HepG2 (cell line): ENCODE results near the gene INO80E. TPM values are rescaled to one million over a fixed set of nuclear protein-coding genes. Genes with fewer than 3 reads are reported as not detected.

Experiments
- ARNTL ChIP-seq: sonication (generic); formaldehyde crosslinking; IDR thresholded peaks from 2 replicates; pipeline ENCODE4 v1.4.0; 2020; ENCODE audit warnings: mild to moderate bottlenecking, missing genetic modification reagents
- ATF1 ChIP-seq: IDR thresholded peaks from 2 replicates; pipeline ENCODE4 v1.6.1; 2016; ENCODE audit warnings: mild to moderate bottlenecking, control low read depth
- ATRX ChIP-seq: sonication (generic); formaldehyde crosslinking; IDR thresholded peaks from 2 replicates; pipeline ENCODE4 v1.4.0; 2020; ENCODE audit warnings: missing genetic modification reagents, borderline replicate concordance
- DPF2 ChIP-seq: sonication (generic); formaldehyde crosslinking; IDR thresholded peaks from 2 replicates; pipeline ENCODE4 v1.4.0; 2020; ENCODE audit warnings: mild to moderate bottlenecking, low read depth, missing genetic modification reagents, borderline replicate concordance
- FOXC1 ChIP-seq: sonication (generic); formaldehyde crosslinking; IDR thresholded peaks from 2 replicates; pipeline ENCODE4 v1.8.0; 2022; ENCODE audit warnings: mild to moderate bottlenecking, missing genetic modification reagents, borderline replicate concordance
- HNRNPK ChIP-seq: fragments of 200-400 bp; formaldehyde crosslinking; IDR thresholded peaks from 2 replicates; pipeline ENCODE4 v1.6.1; 2018; ENCODE audit warnings: low read length, low read depth, moderate library complexity, mild to moderate bottlenecking; ENCODE audit not compliant: poor library complexity, severe bottlenecking
- KDM3A ChIP-seq: IDR thresholded peaks from 2 replicates; pipeline ENCODE4 v1.6.1; 2018; ENCODE audit warnings: low read depth, missing compliant biosample characterization
- KLF15 ChIP-seq: sonication (generic); formaldehyde crosslinking; IDR thresholded peaks from 2 replicates; pipeline ENCODE4 v1.8.1; 2023; ENCODE audit warnings: borderline replicate concordance, mild to moderate bottlenecking, inconsistent platforms, missing genetic modification reagents, mixed read lengths
- NBN ChIP-seq: fragments of 450-650 bp; conservative IDR thresholded peaks from 2 replicates; pipeline ENCODE4 v1.6.1; 2017
- STAT5B ChIP-seq: sonication (generic); formaldehyde crosslinking; IDR thresholded peaks from 2 replicates; pipeline ENCODE4 v1.4.0; 2020; ENCODE audit warnings: missing genetic modification reagents
- TRIM24 ChIP-seq: sonication (generic); formaldehyde crosslinking; IDR thresholded peaks from 2 replicates; pipeline ENCODE4 v1.8.0; 2022; ENCODE audit warnings: mild to moderate bottlenecking, missing genetic modification reagents
- YEATS4 ChIP-seq: sonication (generic); formaldehyde crosslinking; IDR thresholded peaks from 2 replicates; pipeline ENCODE4 v1.4.0; 2020; ENCODE audit warnings: missing genetic modification reagents, borderline replicate concordance
- ZGPAT ChIP-seq: IDR thresholded peaks from 2 replicates; pipeline ENCODE4 v1.6.1; 2016; ENCODE audit warnings: mild to moderate bottlenecking
- ZNF446 ChIP-seq: sonication (generic); formaldehyde crosslinking; IDR thresholded peaks from 2 replicates; pipeline ENCODE4 v1.5.0; 2020; ENCODE audit warnings: mild to moderate bottlenecking, missing genetic modification reagents
- ZNF570 ChIP-seq: sonication (generic); formaldehyde crosslinking; IDR thresholded peaks from 2 replicates; pipeline ENCODE4 v1.4.0; 2020; ENCODE audit warnings: mild to moderate bottlenecking, missing genetic modification reagents, borderline replicate concordance
- ZNF589 ChIP-seq: sonication (generic); formaldehyde crosslinking; conservative IDR thresholded peaks from 2 replicates; pipeline ENCODE4 v1.8.0; 2022; ENCODE audit warnings: mild to moderate bottlenecking, moderate library complexity, missing genetic modification reagents
- ZNF674 ChIP-seq: sonication (generic); formaldehyde crosslinking; IDR thresholded peaks from 2 replicates; pipeline ENCODE4 v1.5.0; 2020; ENCODE audit warnings: low read depth, mild to moderate bottlenecking, missing genetic modification reagents
- ZNF709 ChIP-seq: sonication (generic); formaldehyde crosslinking; IDR thresholded peaks from 2 replicates; pipeline ENCODE4 v1.5.0; 2020; ENCODE audit warnings: mild to moderate bottlenecking, missing genetic modification reagents
- ZSCAN12 ChIP-seq: sonication (generic); formaldehyde crosslinking; IDR thresholded peaks from 2 replicates; pipeline ENCODE4 v1.9.0; 2021; ENCODE audit warnings: mild to moderate bottlenecking, missing genetic modification reagents
- polyA plus RNA-seq, 8 experiments: library from polyadenylated mRNA; depleted of rRNA in 3 of 8; stranded (reverse) in 7 of 8; unstranded in 1 of 8; fragments of >200 nt; fragmentation: Illumina TruSeq in 4 of 8; extraction: Trizol in 4 of 8; gene quantifications; 2 replicates each; pipeline versions ENCODE4 v1.2.1 to v1.2.3, GENCODE V29; 2011 to 2016; ENCODE audit warnings: low read depth in 4 of 8, missing spikeins in 1 of 8, mixed read lengths in 1 of 8; ENCODE audit not compliant: insufficient read depth in 1 of 8
- total RNA-seq, 5 experiments: library from RNA; depleted of rRNA; stranded (reverse); fragments of >200 nt; fragmentation: Illumina TruSeq; extraction: Trizol; gene quantifications; 2 replicates each; pipeline ENCODE4 v1.2.3, GENCODE V29; 2016; ENCODE audit warnings: low read depth in 1 of 5
- TF ChIP-seq, protein P1 (sequence below): sonication (generic); formaldehyde crosslinking; IDR thresholded peaks from 2 replicates; pipeline ENCODE4 v1.5.1; 2020; ENCODE audit warnings: mild to moderate bottlenecking, missing genetic modification reagents, borderline replicate concordance
- TF ChIP-seq, protein P2 (sequence below): sonication (generic); formaldehyde crosslinking; IDR thresholded peaks from 2 replicates; pipeline ENCODE4 v1.9.0; 2021; ENCODE audit warnings: missing genetic modification reagents, borderline replicate concordance

INO80E gene
- total and polyA plus RNA-seq, 2 of the 13 experiments (the other 11 are each of a cell fraction or from before 2014, with no cell fraction given): 25.8 to 45.6 TPM

GRCh38 chr16:29973384-29974246, 22.4 kb upstream of the INO80E start, which contains the start of gene TAOK2 (continued):
- TF ChIP-seq, protein P1, sequence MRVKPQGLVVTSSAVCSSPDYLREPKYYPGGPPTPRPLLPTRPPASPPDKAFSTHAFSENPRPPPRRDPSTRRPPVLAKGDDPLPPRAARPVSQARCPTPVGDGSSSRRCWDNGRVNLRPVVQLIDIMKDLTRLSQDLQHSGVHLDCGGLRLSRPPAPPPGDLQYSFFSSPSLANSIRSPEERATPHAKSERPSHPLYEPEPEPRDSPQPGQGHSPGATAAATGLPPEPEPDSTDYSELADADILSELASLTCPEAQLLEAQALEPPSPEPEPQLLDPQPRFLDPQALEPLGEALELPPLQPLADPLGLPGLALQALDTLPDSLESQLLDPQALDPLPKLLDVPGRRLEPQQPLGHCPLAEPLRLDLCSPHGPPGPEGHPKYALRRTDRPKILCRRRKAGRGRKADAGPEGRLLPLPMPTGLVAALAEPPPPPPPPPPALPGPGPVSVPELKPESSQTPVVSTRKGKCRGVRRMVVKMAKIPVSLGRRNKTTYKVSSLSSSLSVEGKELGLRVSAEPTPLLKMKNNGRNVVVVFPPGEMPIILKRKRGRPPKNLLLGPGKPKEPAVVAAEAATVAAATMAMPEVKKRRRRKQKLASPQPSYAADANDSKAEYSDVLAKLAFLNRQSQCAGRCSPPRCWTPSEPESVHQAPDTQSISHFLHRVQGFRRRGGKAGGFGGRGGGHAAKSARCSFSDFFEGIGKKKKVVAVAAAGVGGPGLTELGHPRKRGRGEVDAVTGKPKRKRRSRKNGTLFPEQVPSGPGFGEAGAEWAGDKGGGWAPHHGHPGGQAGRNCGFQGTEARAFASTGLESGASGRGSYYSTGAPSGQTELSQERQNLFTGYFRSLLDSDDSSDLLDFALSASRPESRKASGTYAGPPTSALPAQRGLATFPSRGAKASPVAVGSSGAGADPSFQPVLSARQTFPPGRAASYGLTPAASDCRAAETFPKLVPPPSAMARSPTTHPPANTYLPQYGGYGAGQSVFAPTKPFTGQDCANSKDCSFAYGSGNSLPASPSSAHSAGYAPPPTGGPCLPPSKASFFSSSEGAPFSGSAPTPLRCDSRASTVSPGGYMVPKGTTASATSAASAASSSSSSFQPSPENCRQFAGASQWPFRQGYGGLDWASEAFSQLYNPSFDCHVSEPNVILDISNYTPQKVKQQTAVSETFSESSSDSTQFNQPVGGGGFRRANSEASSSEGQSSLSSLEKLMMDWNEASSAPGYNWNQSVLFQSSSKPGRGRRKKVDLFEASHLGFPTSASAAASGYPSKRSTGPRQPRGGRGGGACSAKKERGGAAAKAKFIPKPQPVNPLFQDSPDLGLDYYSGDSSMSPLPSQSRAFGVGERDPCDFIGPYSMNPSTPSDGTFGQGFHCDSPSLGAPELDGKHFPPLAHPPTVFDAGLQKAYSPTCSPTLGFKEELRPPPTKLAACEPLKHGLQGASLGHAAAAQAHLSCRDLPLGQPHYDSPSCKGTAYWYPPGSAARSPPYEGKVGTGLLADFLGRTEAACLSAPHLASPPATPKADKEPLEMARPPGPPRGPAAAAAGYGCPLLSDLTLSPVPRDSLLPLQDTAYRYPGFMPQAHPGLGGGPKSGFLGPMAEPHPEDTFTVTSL (CRISPR knock-in tag): no peak
- TF ChIP-seq HNRNPK (peak; percentile 89), KLF15 (CRISPR knock-in tag) (peak; percentile 76), STAT5B (CRISPR knock-in tag) (no peak), KDM3A (CRISPR knock-in tag) (peak; percentile 54), ARNTL (peak; percentile 88), DPF2 (CRISPR knock-in tag) (peak; percentile 50; the same call in 1 of the 2 replicates), ATRX (CRISPR knock-in tag) (no peak), ATF1 (no peak), ZNF709 (CRISPR knock-in tag) (peak; percentile 94; the same call in 1 of the 2 replicates), YEATS4 (CRISPR knock-in tag) (peak; percentile 96), ZGPAT (CRISPR knock-in tag) (peak; percentile 95), ZSCAN12 (peak; percentile 85; the same call in 1 of the 2 replicates), ZNF674 (CRISPR knock-in tag) (peak; percentile 26; the same call in 1 of the 2 replicates), FOXC1 (CRISPR knock-in tag) (peak; percentile 65; the same call in 1 of the 2 replicates), ZNF446 (CRISPR knock-in tag) (no peak; the same call in 1 of the 2 replicates), ZNF589 (CRISPR knock-in tag) (peak; percentile 92), ZNF570 (no peak), TRIM24 (CRISPR knock-in tag) (no peak), NBN (no peak)
- TF ChIP-seq, protein P2, sequence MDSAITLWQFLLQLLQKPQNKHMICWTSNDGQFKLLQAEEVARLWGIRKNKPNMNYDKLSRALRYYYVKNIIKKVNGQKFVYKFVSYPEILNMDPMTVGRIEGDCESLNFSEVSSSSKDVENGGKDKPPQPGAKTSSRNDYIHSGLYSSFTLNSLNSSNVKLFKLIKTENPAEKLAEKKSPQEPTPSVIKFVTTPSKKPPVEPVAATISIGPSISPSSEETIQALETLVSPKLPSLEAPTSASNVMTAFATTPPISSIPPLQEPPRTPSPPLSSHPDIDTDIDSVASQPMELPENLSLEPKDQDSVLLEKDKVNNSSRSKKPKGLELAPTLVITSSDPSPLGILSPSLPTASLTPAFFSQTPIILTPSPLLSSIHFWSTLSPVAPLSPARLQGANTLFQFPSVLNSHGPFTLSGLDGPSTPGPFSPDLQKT (CRISPR knock-in tag): no peak
